CD4-positive, alpha-beta memory T cell (primary cell): Measurements from ENCODE around the gene SHC2. TPM values are rescaled to one million over a fixed set of nuclear protein-coding genes. Genes with fewer than 3 reads are reported as not detected.

Experiments used
- CTCF ChIA-PET: fragments of 350-600 bp; sonication (Branson Sonifier 250); formaldehyde crosslinking; loops from one replicate; lab custom pipeline; 2021; ENCODE audit warnings: inconsistent platforms; ENCODE audit not compliant: partially characterized antibody; lab: Charles Lee
- POLR2A ChIA-PET: fragments of 350-600 bp; sonication (Branson Sonifier 250); formaldehyde crosslinking; loops from one replicate; lab custom pipeline; 2021; ENCODE audit not compliant: partially characterized antibody; lab: Charles Lee
- DNase-seq, 5 donors: peaks; one replicate each; pipeline versions ENCODE4 v3.0.0 to v3.0.0-alpha.2; 2020 to 2022; ENCODE audit warnings: mixed read lengths in 1 of 5
- H3K27ac ChIP-seq: one replicate; pipeline ENCODE4 v1.7.0; 2013; ENCODE audit warnings: low read depth, low read length
- H3K27me3 ChIP-seq: 2 replicates; pipeline ENCODE4 v1.7.0; 2013; ENCODE audit warnings: mild to moderate bottlenecking, low read length, moderate library complexity; ENCODE audit not compliant: insufficient read depth
- H3K36me3 ChIP-seq: 2 replicates; pipeline ENCODE4 v1.7.0; 2013; ENCODE audit warnings: mild to moderate bottlenecking, low read length, moderate library complexity; ENCODE audit not compliant: insufficient read depth
- H3K4me1 ChIP-seq: 2 replicates; pipeline ENCODE4 v1.7.0; 2013; ENCODE audit warnings: mild to moderate bottlenecking, low read length, moderate library complexity; ENCODE audit not compliant: insufficient read depth
- H3K4me3 ChIP-seq, 2 donors: one replicate each; pipeline ENCODE4 v1.7.0; 2013; ENCODE audit warnings: low read length in 2 of 2, mild to moderate bottlenecking in 1 of 2
- H3K9me3 ChIP-seq, 2 donors: one replicate each; pipeline ENCODE4 v1.7.0; 2013; ENCODE audit warnings: low read length in 2 of 2, control low read depth in 1 of 2; ENCODE audit not compliant: control insufficient read depth in 1 of 2
- H3K27ac Mint-ChIP-seq, 7 donors: one replicate each; pipeline ENCODE4 v1.8.0; 2020 to 2021; ENCODE audit warnings: mixed read lengths in 7 of 7, mild to moderate bottlenecking in 6 of 7, inconsistent platforms in 3 of 7, moderate library complexity in 3 of 7
- H3K27me3 Mint-ChIP-seq, 2 donors: one replicate each; pipeline ENCODE4 v1.8.0; 2020 to 2021; ENCODE audit warnings: mixed read lengths in 2 of 2
- H3K36me3 Mint-ChIP-seq, 2 donors: one replicate each; pipeline ENCODE4 v1.8.0; 2020 to 2021; ENCODE audit warnings: mixed read lengths in 2 of 2, inconsistent platforms in 1 of 2, mild to moderate bottlenecking in 1 of 2
- H3K4me1 Mint-ChIP-seq, 4 donors: one replicate each; pipeline ENCODE4 v1.8.0; 2020 to 2021; ENCODE audit warnings: mixed read lengths in 4 of 4, mild to moderate bottlenecking in 1 of 4
- H3K4me3 Mint-ChIP-seq, 8 donors: one replicate each; pipeline ENCODE4 v1.8.0; 2020 to 2021; ENCODE audit warnings: mixed read lengths in 8 of 8, mild to moderate bottlenecking in 7 of 8, moderate library complexity in 6 of 8, inconsistent platforms in 3 of 8
- H3K9me3 Mint-ChIP-seq, 8 donors: one replicate each; pipeline ENCODE4 v1.8.0; 2020 to 2021; ENCODE audit warnings: mixed read lengths in 8 of 8, mild to moderate bottlenecking in 5 of 8, inconsistent platforms in 3 of 8, moderate library complexity in 1 of 8
- intact Hi-C: fragments of 100-400 bp; cut with micrococcal nuclease; formaldehyde crosslinking; loops from one replicate; pipeline ENCODE4 v1.15.1; 2023
- polyA plus RNA-seq, 2 donors: library from polyadenylated mRNA; unstranded; fragments of 300-500 nt; fragmentation: Illumina TruSeq; gene quantifications; one replicate each; pipeline ENCODE4 v1.2.3, GENCODE V29; 2021
- total RNA-seq, 2 experiments: library from RNA; stranded (reverse); gene quantifications; one replicate each; pipeline ENCODE4 v1.2.3, GENCODE V29; 2021

The SHC2 gene
- total and polyA plus RNA-seq, 4 experiments from 2014 or later = 0.55 to 0.64 TPM; not detected in 2

- intact Hi-C loops = no loop called here
- no peaks in the 10 kb centered on the region for H3K36me3 ChIP-seq
- CTCF ChIA-PET = no interaction called here
- H3K27me3 Mint-ChIP-seq = peaks cover 3 to 8% of the 10 kb centered on the region in 2 donors
- no peak overlapping the region for H3K4me3 ChIP-seq
- POLR2A ChIA-PET = no interaction called here
- peaks cover 7% of the 10 kb centered on the region for H3K27me3 ChIP-seq
- H3K36me3 Mint-ChIP-seq = no peaks in the 10 kb centered on the region
- H3K9me3 Mint-ChIP-seq = no peaks in the 10 kb centered on the region
- H3K4me1 Mint-ChIP-seq = peaks cover 0 to 5% (median under 1%) of the 10 kb centered on the region in 4 donors
- no peak overlapping the region for H3K4me3 Mint-ChIP-seq
- no peak for DNase-seq
- H3K9me3 ChIP-seq = no peaks in the 10 kb centered on the region
- H3K4me1 ChIP-seq = no peaks in the 10 kb centered on the region
- no peak overlapping the region for H3K27ac Mint-ChIP-seq
- no peak overlapping the region for H3K27ac ChIP-seq
These were observed 4.4 kb upstream of the SHC2 start for GRCh38 chr19:465056-465816.

GRCh38 chr19:464208-464545 is 3.3 kb upstream of the SHC2 start:
- Histone ChIP-seq H3K4me3 (no peak overlapping the region), H3K36me3 (no peaks in the 10 kb centered on the region), H3K27me3 (peaks cover 13% of the 10 kb centered on the region), H3K4me1 (no peaks in the 10 kb centered on the region), H3K27ac (no peak overlapping the region), H3K9me3 (no peaks in the 10 kb centered on the region)
- H3K27me3 Mint-ChIP-seq = peaks cover 8 to 13% of the 10 kb centered on the region in 2 donors
- no peak overlapping the region for H3K4me3 Mint-ChIP-seq
- H3K27ac Mint-ChIP-seq = no peak overlapping the region
- intact Hi-C loops = no loop called here
- ChIA-PET CTCF (no interaction called here), POLR2A (no interaction called here)
- H3K36me3 Mint-ChIP-seq = no peaks in the 10 kb centered on the region
- no peaks in the 10 kb centered on the region for H3K9me3 Mint-ChIP-seq
- no peak for DNase-seq
- H3K4me1 Mint-ChIP-seq = peaks cover 2 to 11% (median 4%) of the 10 kb centered on the region in 4 donors

DNA sequence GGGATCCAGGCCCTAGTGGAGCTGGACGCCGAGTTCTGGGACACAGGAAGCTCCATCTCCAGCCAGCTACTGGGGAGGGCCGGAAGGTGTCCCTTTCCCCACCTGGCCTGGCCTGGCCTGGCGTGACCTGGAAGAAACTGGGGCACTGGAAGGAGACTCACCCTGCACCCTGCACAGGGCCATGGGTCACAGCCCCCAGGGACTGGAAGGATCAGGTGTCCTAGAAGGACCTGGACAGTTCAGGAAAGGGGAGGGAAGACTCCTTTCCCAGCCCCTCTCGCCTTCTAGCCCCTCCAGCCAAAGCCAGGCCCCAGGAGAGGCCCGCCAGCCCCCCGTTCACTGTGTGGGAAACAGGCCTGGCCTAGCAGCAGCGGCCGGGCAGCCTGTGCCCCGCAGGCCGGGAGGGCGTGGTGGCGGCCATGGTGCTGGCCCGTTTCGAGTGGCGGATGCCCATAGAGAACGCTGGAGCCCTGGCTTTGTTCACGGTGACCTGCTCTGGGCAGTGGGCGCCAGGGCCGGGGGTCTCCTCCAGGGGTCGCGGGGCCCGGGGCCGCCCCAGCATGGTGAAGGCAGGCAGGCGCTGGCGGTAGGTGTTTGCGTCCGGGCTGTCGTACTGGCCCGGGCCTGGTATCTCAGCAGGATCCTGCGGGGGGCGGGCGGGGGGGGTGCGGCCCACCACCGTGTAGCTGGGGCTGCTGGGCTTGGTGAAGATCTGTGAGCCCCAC is 2.8 kb upstream of the SHC2 start:
- H3K4me1 Mint-ChIP-seq = peaks cover 2 to 11% (median 4%) of the 10 kb centered on the region in 4 donors
- H3K36me3 Mint-ChIP-seq = no peaks in the 10 kb centered on the region
- no peaks in the 10 kb centered on the region for H3K9me3 Mint-ChIP-seq
- peaks cover 8 to 13% of the 10 kb centered on the region in 2 donors for H3K27me3 Mint-ChIP-seq
- no peak overlapping the region for H3K27ac Mint-ChIP-seq
- peaks cover 13% of the 10 kb centered on the region for H3K27me3 ChIP-seq
- no peak overlapping the region for H3K4me3 Mint-ChIP-seq
- no peak for DNase-seq
- H3K4me1 ChIP-seq = no peaks in the 10 kb centered on the region
- no peaks in the 10 kb centered on the region for H3K9me3 ChIP-seq
- CTCF ChIA-PET = no interaction called here
- H3K27ac ChIP-seq = no peak overlapping the region
- intact Hi-C loops = no loop called here
- POLR2A ChIA-PET = no interaction called here
- H3K4me3 ChIP-seq = no peak overlapping the region
- H3K36me3 ChIP-seq = no peaks in the 10 kb centered on the region

GRCh38 chr19:461721-462551 is 1.1 kb upstream of the SHC2 start:
- no peaks in the 10 kb centered on the region for H3K9me3 Mint-ChIP-seq
- CTCF ChIA-PET = no interaction called here

DNA sequence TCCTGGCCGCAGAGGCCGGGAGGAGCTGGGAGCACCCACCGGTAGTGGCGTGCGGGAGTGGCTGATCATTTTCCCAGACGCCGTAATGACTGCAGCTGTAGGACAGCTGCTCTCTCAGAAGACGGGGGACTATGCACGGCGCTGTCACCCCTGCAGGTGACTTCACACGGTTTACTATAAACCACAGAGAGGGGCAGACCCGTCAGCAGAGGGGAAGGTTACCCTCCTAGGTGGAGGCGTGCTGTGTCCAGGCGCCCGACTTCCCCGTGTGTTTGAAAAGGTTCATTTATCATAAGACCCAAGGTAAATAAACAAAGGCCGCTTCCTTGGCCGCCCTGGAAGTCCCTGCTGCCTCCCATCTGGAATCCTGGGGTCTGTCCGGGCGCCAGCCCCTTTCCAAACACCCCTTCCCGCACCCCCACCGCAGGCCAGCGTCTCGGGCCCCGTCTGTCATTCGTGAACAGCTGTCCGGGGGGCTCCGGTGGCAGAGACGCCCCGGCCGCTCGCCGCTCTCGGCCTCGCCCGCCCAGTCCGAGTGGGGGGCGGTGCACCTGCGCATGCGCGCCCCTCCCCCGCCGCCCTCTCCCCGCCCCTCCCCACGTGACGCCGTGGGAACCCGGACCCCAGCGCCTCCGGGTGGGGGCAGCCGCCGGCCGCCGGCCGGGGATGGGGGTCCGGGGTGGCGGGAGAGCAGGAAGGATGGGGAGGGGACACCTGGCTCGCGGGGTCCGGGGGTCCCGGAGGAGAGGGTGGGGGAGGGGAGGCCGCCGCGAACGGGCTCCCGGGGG is 915 bp downstream of the SHC2 start:
- Histone ChIP-seq H3K27me3 (peaks cover 13% of the 10 kb centered on the region), H3K36me3 (no peaks in the 10 kb centered on the region), H3K4me1 (no peaks in the 10 kb centered on the region), H3K9me3 (no peaks in the 10 kb centered on the region), H3K4me3 (no peak overlapping the region), H3K27ac (no peak overlapping the region)
- ChIA-PET POLR2A (no interaction called here), CTCF (no interaction called here)
- Mint-ChIP-seq H3K4me1 (peaks cover 2 to 11% (median 4%) of the 10 kb centered on the region in 4 donors), H3K9me3 (peaks cover 0 to 2% (median 0%) of the 10 kb centered on the region in 8 donors), H3K27me3 (peaks cover 13 to 19% of the 10 kb centered on the region in 2 donors), H3K4me3 (peak overlapping the region; percentile 67 to 82 (median 74)), H3K27ac (peak overlapping the region in 4 of 7 donors; percentile 24 to 75 (median 61)), H3K36me3 (no peaks in the 10 kb centered on the region)
- intact Hi-C loops = no loop called here
- peak in 2 of 5 donors; percentile 9 for DNase-seq

More at GRCh38 chr19:461721-462551, 1.1 kb upstream of the SHC2 start:
- Histone ChIP-seq H3K4me1 (no peaks in the 10 kb centered on the region), H3K27me3 (peaks cover 13% of the 10 kb centered on the region), H3K36me3 (no peaks in the 10 kb centered on the region), H3K9me3 (no peaks in the 10 kb centered on the region), H3K4me3 (no peak overlapping the region), H3K27ac (no peak overlapping the region)
- intact Hi-C loops = no loop called here
- DNase-seq = no peak
- no peak overlapping the region for H3K27ac Mint-ChIP-seq
- peaks cover 2 to 11% (median 4%) of the 10 kb centered on the region in 4 donors for H3K4me1 Mint-ChIP-seq
- peak overlapping the region; percentile 42 to 80 (median 63) for H3K4me3 Mint-ChIP-seq
- H3K36me3 Mint-ChIP-seq = no peaks in the 10 kb centered on the region
- POLR2A ChIA-PET = no interaction called here
- peaks cover 8 to 17% of the 10 kb centered on the region in 2 donors for H3K27me3 Mint-ChIP-seq

DNA sequence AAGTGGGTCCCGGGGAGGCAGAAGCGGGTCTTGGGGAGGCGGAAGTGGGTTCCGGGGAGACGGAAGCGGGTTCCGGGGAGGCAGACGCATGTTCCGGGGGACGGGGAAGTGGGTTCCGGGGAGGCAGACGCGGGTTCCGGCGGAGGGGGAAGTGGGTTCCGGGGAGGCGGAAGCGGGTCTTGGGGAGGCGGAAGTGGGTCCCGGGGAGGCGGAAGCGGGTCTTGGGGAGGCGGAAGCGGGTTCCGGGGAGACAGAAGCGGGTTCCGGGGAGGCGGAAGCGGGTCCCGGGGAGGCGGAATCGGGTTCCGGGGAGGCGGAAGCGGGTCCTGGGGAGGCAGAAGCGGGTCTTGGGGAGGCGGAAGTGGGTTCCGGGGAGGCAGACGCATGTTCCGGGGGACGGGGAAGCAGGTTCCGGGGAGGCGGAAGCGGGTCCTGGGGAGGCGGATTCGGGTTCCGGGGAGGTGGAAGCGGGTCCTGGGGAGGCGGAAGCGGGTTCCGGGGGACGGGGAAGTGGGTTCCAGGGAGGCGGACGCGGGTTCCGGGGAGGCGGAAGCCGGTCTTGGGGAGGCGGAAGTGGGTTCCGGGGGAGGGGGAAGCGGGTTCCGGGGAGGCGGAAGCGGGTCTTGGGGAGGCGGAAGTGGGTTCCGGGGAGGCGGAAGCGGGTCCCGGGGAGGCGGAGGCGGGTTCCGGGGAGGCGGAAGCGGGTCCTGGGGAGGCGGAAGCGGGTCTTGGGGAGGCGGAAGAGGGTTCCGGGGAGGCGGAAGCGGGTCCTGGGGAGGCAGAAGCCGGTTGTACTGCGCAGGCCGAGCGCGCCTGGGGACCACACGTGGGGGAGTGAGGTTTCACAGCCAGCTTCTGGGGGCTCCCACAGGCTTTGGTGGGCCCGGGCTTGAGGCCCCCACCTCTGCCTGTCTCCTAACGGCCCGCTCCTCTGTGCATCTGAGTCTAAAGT is 2.5 kb downstream of the SHC2 start:
- no peak overlapping the region for H3K27ac ChIP-seq
- DNase-seq = no peak
- H3K36me3 Mint-ChIP-seq = no peaks in the 10 kb centered on the region
- intact Hi-C loops = no loop called here
- H3K9me3 Mint-ChIP-seq = peaks cover 0 to 2% (median 0%) of the 10 kb centered on the region in 8 donors
- H3K36me3 ChIP-seq = no peaks in the 10 kb centered on the region
- H3K27me3 ChIP-seq = peaks cover 13% of the 10 kb centered on the region
- POLR2A ChIA-PET = no interaction called here
- H3K27ac Mint-ChIP-seq = no peak overlapping the region
- H3K4me3 ChIP-seq = no peak overlapping the region
- CTCF ChIA-PET = no interaction called here
- peaks cover 2 to 11% (median 4%) of the 10 kb centered on the region in 4 donors for H3K4me1 Mint-ChIP-seq
- H3K4me3 Mint-ChIP-seq = no peak overlapping the region
- H3K9me3 ChIP-seq = no peaks in the 10 kb centered on the region
- H3K4me1 ChIP-seq = no peaks in the 10 kb centered on the region
- H3K27me3 Mint-ChIP-seq = peaks cover 13 to 19% of the 10 kb centered on the region in 2 donors
